Caco-2 (cell line): ENCODE measurements around the gene TMEM242. TPM values are rescaled to one million over a fixed set of nuclear protein-coding genes. Genes with fewer than 3 reads are reported as not detected.

Experiments
- BruUV-seq: library from RNA; stranded (reverse); fragments of 400-500 nt; replicated peaks from 2 replicates; lab custom pipeline; 2021; lab: Mats Ljungman, UMichigan
- CTCF ChIA-PET: fragments of 300-600 bp; sonication (Branson Sonifier 250); formaldehyde crosslinking; loops from one replicate; lab custom pipeline; 2022; ENCODE audit warnings: antibody characterized with exemption; lab: Charles Lee
- POLR2A ChIA-PET: fragments of 300-600 bp; sonication (Branson Sonifier 250); formaldehyde crosslinking; loops from one replicate; lab custom pipeline; 2022; ENCODE audit warnings: antibody characterized with exemption; lab: Charles Lee
- DNase-seq, 2 experiments: peaks; one replicate each; pipeline versions ENCODE4 v3.0.0 to v3.0.0-alpha.2; 2020 to 2022
- H3K27me3 ChIP-seq: replicated peaks from 2 replicates; pipeline ENCODE4 v1.6.0; 2011; ENCODE audit warnings: low read length; ENCODE audit not compliant: control insufficient read depth, insufficient read depth
- H3K36me3 ChIP-seq: 2 replicates; pipeline ENCODE4 v1.5.1; 2011; ENCODE audit warnings: low read length; ENCODE audit not compliant: control insufficient read depth, insufficient read depth
- H3K4me1 ChIP-seq: fragments of 250-450 bp; sonication (Bioruptor Pico); 2 replicates; pipeline ENCODE4 v1.5.1; 2020; ENCODE audit warnings: mild to moderate bottlenecking
- H3K4me3 ChIP-seq: 2 replicates; pipeline ENCODE4 v1.5.1; 2011; ENCODE audit warnings: low read depth, mild to moderate bottlenecking, control low read depth, low read length
- H3K9me3 ChIP-seq: fragments of 250-450 bp; sonication (Bioruptor Pico); 2 replicates; pipeline ENCODE4 v1.5.1; 2020; ENCODE audit warnings: mild to moderate bottlenecking, moderate library complexity
- H3K27ac Mint-ChIP-seq: one replicate; pipeline ENCODE4 v1.8.0; 2022; ENCODE audit warnings: mixed read lengths; ENCODE audit not compliant: unreplicated experiment
- H3K27me3 Mint-ChIP-seq: one replicate; pipeline ENCODE4 v1.8.0; 2022; ENCODE audit warnings: mixed read lengths; ENCODE audit not compliant: insufficient read depth, unreplicated experiment
- H3K36me3 Mint-ChIP-seq: one replicate; pipeline ENCODE4 v1.8.0; 2022; ENCODE audit warnings: mild to moderate bottlenecking, mixed read lengths; ENCODE audit not compliant: insufficient read depth, unreplicated experiment
- H3K4me1 Mint-ChIP-seq: one replicate; pipeline ENCODE4 v1.8.0; 2022; ENCODE audit warnings: low read depth, mixed read lengths; ENCODE audit not compliant: unreplicated experiment
- H3K4me3 Mint-ChIP-seq: one replicate; pipeline ENCODE4 v1.8.0; 2022; ENCODE audit warnings: mild to moderate bottlenecking, moderate library complexity, mixed read lengths; ENCODE audit not compliant: unreplicated experiment
- H3K9me3 Mint-ChIP-seq: one replicate; pipeline ENCODE4 v1.8.0; 2022; ENCODE audit warnings: mixed read lengths; ENCODE audit not compliant: unreplicated experiment
- intact Hi-C: fragments of 100-400 bp; cut with micrococcal nuclease; formaldehyde crosslinking; loops from one replicate; pipeline ENCODE4 v1.10.0; 2022; ENCODE audit not compliant: unreplicated experiment
- total RNA-seq: library from RNA; stranded (reverse); gene quantifications from 2 replicates; pipeline ENCODE4 v1.2.3, GENCODE V29; 2022
- TF ChIP-seq, protein P1 (sequence below), 2 experiments: fragments of 200-600 bp in 1 of 2; IDR thresholded peaks; 1 replicate in 1 of 2; 2 replicates in 1 of 2; pipeline versions ENCODE4 v1.5.1 to v1.8.0; 2011 to 2022; ENCODE audit warnings: antibody characterized with exemption in 1 of 2, control low read depth in 1 of 2, inconsistent platforms in 1 of 2, low read depth in 1 of 2, low read length in 1 of 2, mild to moderate bottlenecking in 1 of 2, moderate library complexity in 1 of 2; ENCODE audit not compliant: insufficient read depth in 1 of 2, severe bottlenecking in 1 of 2, unreplicated experiment in 1 of 2

The TMEM242 gene
- total RNA-seq, 1 experiment from 2014 or later: 12.1 TPM

DNA sequence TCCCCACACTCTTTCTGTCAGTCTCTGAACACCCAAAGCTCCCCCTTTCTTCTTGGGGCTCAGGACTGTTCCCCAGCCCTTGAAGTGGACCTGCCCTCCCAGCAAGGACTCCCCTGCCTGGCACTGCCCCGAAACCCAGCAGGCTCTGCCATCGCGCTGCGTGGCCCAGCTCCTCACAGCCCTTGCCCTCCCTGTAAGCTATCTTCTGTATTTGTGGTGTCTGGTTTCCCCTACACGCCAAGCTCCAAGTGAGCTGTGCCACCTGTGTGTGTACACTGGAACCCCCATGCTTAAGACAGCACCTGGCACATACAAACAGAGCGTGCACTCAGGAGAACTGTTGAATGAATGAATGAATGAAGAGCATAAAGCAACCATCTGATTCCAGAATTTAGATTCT, 57.7 kb downstream of the TMEM242 start:
- H3K27ac Mint-ChIP-seq: peak overlapping the region; percentile 46
- no peaks in the 10 kb centered on the region for H3K36me3 Mint-ChIP-seq
- H3K4me1 ChIP-seq: no peaks in the 10 kb centered on the region
- DNase-seq: no peak
- H3K27me3 Mint-ChIP-seq: no peaks in the 10 kb centered on the region
- BruUV-seq: no TSS peak
- no peaks in the 10 kb centered on the region for H3K9me3 ChIP-seq
- H3K4me3 ChIP-seq: no peak overlapping the region
- H3K27me3 ChIP-seq: no peaks in the 10 kb centered on the region
- H3K9me3 Mint-ChIP-seq: peaks cover 11% of the 10 kb centered on the region
- no peaks in the 10 kb centered on the region for H3K36me3 ChIP-seq
- H3K4me1 Mint-ChIP-seq: no peaks in the 10 kb centered on the region
- TF ChIP-seq, protein P1, sequence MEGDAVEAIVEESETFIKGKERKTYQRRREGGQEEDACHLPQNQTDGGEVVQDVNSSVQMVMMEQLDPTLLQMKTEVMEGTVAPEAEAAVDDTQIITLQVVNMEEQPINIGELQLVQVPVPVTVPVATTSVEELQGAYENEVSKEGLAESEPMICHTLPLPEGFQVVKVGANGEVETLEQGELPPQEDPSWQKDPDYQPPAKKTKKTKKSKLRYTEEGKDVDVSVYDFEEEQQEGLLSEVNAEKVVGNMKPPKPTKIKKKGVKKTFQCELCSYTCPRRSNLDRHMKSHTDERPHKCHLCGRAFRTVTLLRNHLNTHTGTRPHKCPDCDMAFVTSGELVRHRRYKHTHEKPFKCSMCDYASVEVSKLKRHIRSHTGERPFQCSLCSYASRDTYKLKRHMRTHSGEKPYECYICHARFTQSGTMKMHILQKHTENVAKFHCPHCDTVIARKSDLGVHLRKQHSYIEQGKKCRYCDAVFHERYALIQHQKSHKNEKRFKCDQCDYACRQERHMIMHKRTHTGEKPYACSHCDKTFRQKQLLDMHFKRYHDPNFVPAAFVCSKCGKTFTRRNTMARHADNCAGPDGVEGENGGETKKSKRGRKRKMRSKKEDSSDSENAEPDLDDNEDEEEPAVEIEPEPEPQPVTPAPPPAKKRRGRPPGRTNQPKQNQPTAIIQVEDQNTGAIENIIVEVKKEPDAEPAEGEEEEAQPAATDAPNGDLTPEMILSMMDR (IDR thresholded peaks at IDR 0.05; ENCODE audit: insufficient read depth in 1 of 2, low read depth in 1 of 2, low read length in 1 of 2, severe bottlenecking in 1 of 2, unreplicated experiment in 1 of 2): no peak
- intact Hi-C loops: no loop called here
- POLR2A ChIA-PET: no interaction called here
- CTCF ChIA-PET: no interaction called here
- no peak overlapping the region for H3K4me3 Mint-ChIP-seq

DNA sequence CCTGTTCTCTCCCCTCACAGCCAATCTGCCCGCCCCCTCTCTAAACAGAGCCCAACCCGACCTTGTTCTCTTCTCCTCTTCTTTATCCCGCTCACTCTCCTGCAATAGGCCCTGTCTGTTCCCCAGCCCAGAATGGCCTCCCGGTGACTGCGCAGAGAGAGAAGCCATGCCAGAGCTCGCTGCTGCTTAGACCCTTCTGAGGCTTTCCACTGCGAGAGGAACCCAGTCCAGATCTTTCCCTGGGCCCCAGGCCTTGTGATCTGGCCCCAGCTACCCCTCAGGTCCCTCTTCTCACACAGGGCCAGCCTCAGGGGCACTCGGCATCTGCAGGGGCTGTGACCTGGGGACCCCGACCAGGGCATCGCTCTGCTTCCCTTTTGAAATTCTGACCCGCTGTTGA, 58.1 kb downstream of the TMEM242 start:
- Histone ChIP-seq H3K4me3 (no peak overlapping the region), H3K4me1 (no peaks in the 10 kb centered on the region), H3K9me3 (no peaks in the 10 kb centered on the region), H3K27me3 (no peaks in the 10 kb centered on the region), H3K36me3 (no peaks in the 10 kb centered on the region)
- POLR2A ChIA-PET: no interaction called here
- TF ChIP-seq, protein P1 (IDR thresholded peaks at IDR 0.05; ENCODE audit: insufficient read depth in 1 of 2, low read depth in 1 of 2, low read length in 1 of 2, severe bottlenecking in 1 of 2, unreplicated experiment in 1 of 2): no peak
- H3K4me1 Mint-ChIP-seq: no peaks in the 10 kb centered on the region
- DNase-seq: no peak
- H3K27me3 Mint-ChIP-seq: no peaks in the 10 kb centered on the region
- H3K4me3 Mint-ChIP-seq: no peak overlapping the region
- intact Hi-C loops: no loop called here
- CTCF ChIA-PET: no interaction called here
- BruUV-seq: no TSS peak
- no peak overlapping the region for H3K27ac Mint-ChIP-seq
- H3K9me3 Mint-ChIP-seq: peaks cover 7% of the 10 kb centered on the region
- no peaks in the 10 kb centered on the region for H3K36me3 Mint-ChIP-seq

DNA sequence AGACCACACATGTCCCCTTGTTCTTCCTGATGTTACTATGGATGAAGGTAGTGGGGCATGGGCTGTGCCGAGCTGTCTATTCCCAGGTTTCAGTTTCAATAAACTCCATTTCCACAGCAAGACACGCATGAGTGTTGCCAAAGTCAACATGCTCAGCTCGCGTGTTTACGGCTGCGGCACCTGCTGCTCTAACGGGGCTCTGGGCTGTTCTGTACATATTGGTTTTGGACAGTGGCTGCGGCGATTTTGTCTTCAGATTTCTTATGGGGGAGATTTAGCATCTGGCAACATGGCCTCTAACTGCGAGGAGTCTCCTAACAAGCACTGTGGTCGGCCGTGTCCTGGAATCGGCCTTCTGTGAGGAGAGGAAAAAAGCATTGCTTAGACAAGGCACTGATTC, 58.6 kb downstream of the TMEM242 start:
- H3K4me1 Mint-ChIP-seq: no peaks in the 10 kb centered on the region
- H3K27ac Mint-ChIP-seq: no peak overlapping the region
- H3K27me3 Mint-ChIP-seq: no peaks in the 10 kb centered on the region
- no TSS peak for BruUV-seq
- Histone ChIP-seq H3K36me3 (no peaks in the 10 kb centered on the region), H3K4me3 (no peak overlapping the region), H3K27me3 (no peaks in the 10 kb centered on the region), H3K4me1 (no peaks in the 10 kb centered on the region), H3K9me3 (no peaks in the 10 kb centered on the region)
- no peaks in the 10 kb centered on the region for H3K36me3 Mint-ChIP-seq
- H3K4me3 Mint-ChIP-seq: no peak overlapping the region
- H3K9me3 Mint-ChIP-seq: peaks cover 2% of the 10 kb centered on the region
- intact Hi-C loops: no loop called here
- ChIA-PET CTCF (no interaction called here), POLR2A (no interaction called here)
- no peak for DNase-seq
- TF ChIP-seq, protein P1 (IDR thresholded peaks at IDR 0.05; ENCODE audit: insufficient read depth in 1 of 2, low read depth in 1 of 2, low read length in 1 of 2, severe bottlenecking in 1 of 2, unreplicated experiment in 1 of 2): no peak
